H9 (cell line): ENCODE measurements around the gene CYB5R3. TPM values are rescaled to one million over a fixed set of nuclear protein-coding genes. Genes with fewer than 3 reads are reported as not detected.

Experiments
- DNase-seq: peaks from one replicate; pipeline ENCODE4 v3.0.0-alpha.2; 2017
- H2AFZ ChIP-seq: one replicate; pipeline ENCODE4 v1.6.1; 2013; ENCODE audit warnings: mild to moderate bottlenecking, low read length, control low read depth, moderate library complexity
- H2AK5ac ChIP-seq: 2 replicates; pipeline ENCODE4 v1.6.1; 2013; ENCODE audit warnings: low read length, control low read depth, mixed read lengths; ENCODE audit not compliant: insufficient read length
- H2BK120ac ChIP-seq: one replicate; pipeline ENCODE4 v1.6.1; 2013; ENCODE audit warnings: low read depth, mild to moderate bottlenecking, low read length, control low read depth, inconsistent platforms; ENCODE audit not compliant: poor library complexity, severe bottlenecking
- H2BK12ac ChIP-seq: 2 replicates; pipeline ENCODE4 v1.6.1; 2013; ENCODE audit warnings: low read length, control low read depth, mixed read lengths, low read depth; ENCODE audit not compliant: insufficient read length
- H2BK15ac ChIP-seq: 2 replicates; pipeline ENCODE4 v1.6.1; 2013; ENCODE audit warnings: low read depth, low read length, control low read depth
- H2BK20ac ChIP-seq: one replicate; pipeline ENCODE4 v1.6.1; 2013; ENCODE audit warnings: low read depth, mild to moderate bottlenecking, low read length, control low read depth, inconsistent platforms; ENCODE audit not compliant: poor library complexity, severe bottlenecking
- H2BK5ac ChIP-seq: 2 replicates; pipeline ENCODE4 v1.6.1; 2013; ENCODE audit warnings: low read length, control low read depth, mixed read lengths; ENCODE audit not compliant: insufficient read length
- H3K14ac ChIP-seq: 2 replicates; pipeline ENCODE4 v1.6.1; 2013; ENCODE audit warnings: low read length, control low read depth; ENCODE audit not compliant: insufficient read depth
- H3K18ac ChIP-seq: 2 replicates; pipeline ENCODE4 v1.6.1; 2013; ENCODE audit warnings: low read depth, mild to moderate bottlenecking, mixed read lengths, low read length, control low read depth; ENCODE audit not compliant: insufficient read length
- H3K23ac ChIP-seq: 2 replicates; pipeline ENCODE4 v1.6.1; 2013; ENCODE audit warnings: low read length, control low read depth, mixed read lengths, low read depth; ENCODE audit not compliant: insufficient read length
- H3K23me2 ChIP-seq: 2 replicates; pipeline ENCODE4 v1.6.1; 2013; ENCODE audit warnings: low read depth, mild to moderate bottlenecking, mixed read lengths, low read length, control low read depth; ENCODE audit not compliant: insufficient read length, poor library complexity, severe bottlenecking
- H3K27ac ChIP-seq: 2 replicates; pipeline ENCODE4 v1.5.1; 2013; ENCODE audit warnings: low read length, control low read depth, mixed read lengths, low read depth; ENCODE audit not compliant: insufficient read length
- H3K27me3 ChIP-seq: 2 replicates; pipeline ENCODE4 v1.6.1; 2013; ENCODE audit warnings: low read length, control low read depth, inconsistent platforms; ENCODE audit not compliant: insufficient read depth
- H3K4ac ChIP-seq: 2 replicates; pipeline ENCODE4 v1.6.1; 2013; ENCODE audit warnings: low read depth, mild to moderate bottlenecking, control low read depth, inconsistent platforms, low read length, moderate library complexity
- H3K4me1 ChIP-seq: 2 replicates; pipeline ENCODE4 v1.6.1; 2013; ENCODE audit warnings: low read length, control low read depth, inconsistent platforms; ENCODE audit not compliant: insufficient read depth
- H3K4me2 ChIP-seq: 2 replicates; pipeline ENCODE4 v1.6.1; 2013; ENCODE audit warnings: low read length, control low read depth, mixed read lengths; ENCODE audit not compliant: insufficient read length, insufficient read depth
- H3K56ac ChIP-seq: 2 replicates; pipeline ENCODE4 v1.6.1; 2013; ENCODE audit warnings: low read depth, mild to moderate bottlenecking, mixed read lengths, low read length, control low read depth; ENCODE audit not compliant: insufficient read length
- H3K79me1 ChIP-seq: 2 replicates; pipeline ENCODE4 v1.6.1; 2013; ENCODE audit warnings: low read depth, mild to moderate bottlenecking, moderate library complexity, low read length, control low read depth, inconsistent platforms; ENCODE audit not compliant: insufficient read depth, poor library complexity, severe bottlenecking
- H3K79me2 ChIP-seq: 2 replicates; pipeline ENCODE4 v1.6.1; 2013; ENCODE audit warnings: low read length, control low read depth, inconsistent platforms; ENCODE audit not compliant: insufficient read depth
- H3K9ac ChIP-seq: 2 replicates; pipeline ENCODE4 v1.6.1; 2013; ENCODE audit warnings: low read length, control low read depth, mixed read lengths; ENCODE audit not compliant: insufficient read length; ENCODE audit errors: extremely low read depth
- H3K9me3 ChIP-seq: one replicate; pipeline ENCODE4 v1.6.1; 2013; ENCODE audit warnings: low read depth, low read length, inconsistent platforms; ENCODE audit not compliant: control insufficient read depth
- H3T11ph ChIP-seq: one replicate; pipeline ENCODE4 v1.6.1; 2013; ENCODE audit warnings: mild to moderate bottlenecking, low read length, control low read depth, inconsistent platforms
- H4K20me1 ChIP-seq: one replicate; pipeline ENCODE4 v1.6.1; 2013; ENCODE audit not compliant: control insufficient read depth, insufficient read length, insufficient read depth
- H4K5ac ChIP-seq: 2 replicates; pipeline ENCODE4 v1.6.1; 2013; ENCODE audit warnings: low read depth, mild to moderate bottlenecking, mixed read lengths, low read length, control low read depth; ENCODE audit not compliant: insufficient read length
- H4K8ac ChIP-seq: replicated peaks from 2 replicates; pipeline ENCODE4 v1.6.1; 2013; ENCODE audit warnings: low read length, control low read depth, mixed read lengths, low read depth; ENCODE audit not compliant: insufficient read length
- H4K91ac ChIP-seq: 2 replicates; pipeline ENCODE4 v1.6.1; 2013; ENCODE audit warnings: low read depth, mild to moderate bottlenecking, moderate library complexity, mixed read lengths, low read length, control low read depth; ENCODE audit not compliant: insufficient read length
- H3K27ac Mint-ChIP-seq, 3 experiments: 2 replicates in 2 of 3; 3 replicates in 1 of 3; pipeline ENCODE4 v1.8.0; 2020 to 2021; ENCODE audit warnings: mixed read lengths in 3 of 3, mild to moderate bottlenecking in 1 of 3, moderate library complexity in 1 of 3
- H3K27me3 Mint-ChIP-seq: 2 replicates; pipeline ENCODE4 v1.8.0; 2021; ENCODE audit warnings: low read depth, mild to moderate bottlenecking, moderate library complexity, mixed read lengths
- H3K36me3 Mint-ChIP-seq, 3 experiments: 2 replicates in 2 of 3; 3 replicates in 1 of 3; pipeline ENCODE4 v1.8.0; 2020 to 2021; ENCODE audit warnings: low read depth in 3 of 3, mixed read lengths in 3 of 3; ENCODE audit not compliant: insufficient read depth in 1 of 3
- H3K4me1 Mint-ChIP-seq, 2 experiments: 2 replicates each; pipeline ENCODE4 v1.8.0; 2020; ENCODE audit warnings: mixed read lengths in 2 of 2
- H3K4me3 Mint-ChIP-seq, 2 experiments: 2 replicates in 1 of 2; 3 replicates in 1 of 2; pipeline ENCODE4 v1.8.0; 2020 to 2021; ENCODE audit warnings: mild to moderate bottlenecking in 2 of 2, mixed read lengths in 2 of 2, moderate library complexity in 1 of 2
- H3K9me3 Mint-ChIP-seq, 2 experiments: 2 replicates in 1 of 2; 3 replicates in 1 of 2; pipeline ENCODE4 v1.8.0; 2020; ENCODE audit warnings: mild to moderate bottlenecking in 2 of 2, mixed read lengths in 2 of 2, moderate library complexity in 1 of 2
- CTCF ChIP-seq: fragments of 200-600 bp; sonication (generic); conservative IDR thresholded peaks from 3 replicates; pipeline ENCODE4 v1.8.0; 2021; ENCODE audit warnings: antibody characterized with exemption, mild to moderate bottlenecking
- WGBS: extraction: QIAGEN DNeasy Blood & Tissue Kit; methylation state at CpG from one replicate; pipeline ENCODE4 v1.1.7; 2013; ENCODE audit warnings: missing lambda C conversion rate, low lambda C conversion rate, mixed read lengths; ENCODE audit not compliant: insufficient read length; ENCODE audit errors: extremely low coverage; 5-methylcytosine and 5-hydroxymethylcytosine counted together
- total RNA-seq: library from RNA; stranded (reverse); gene quantifications from 2 replicates; pipeline ENCODE4 v1.2.1, GENCODE V29; 2021

Gene CYB5R3
- total RNA-seq, 1 experiment from 2014 or later, result 97.4 TPM

DNA sequence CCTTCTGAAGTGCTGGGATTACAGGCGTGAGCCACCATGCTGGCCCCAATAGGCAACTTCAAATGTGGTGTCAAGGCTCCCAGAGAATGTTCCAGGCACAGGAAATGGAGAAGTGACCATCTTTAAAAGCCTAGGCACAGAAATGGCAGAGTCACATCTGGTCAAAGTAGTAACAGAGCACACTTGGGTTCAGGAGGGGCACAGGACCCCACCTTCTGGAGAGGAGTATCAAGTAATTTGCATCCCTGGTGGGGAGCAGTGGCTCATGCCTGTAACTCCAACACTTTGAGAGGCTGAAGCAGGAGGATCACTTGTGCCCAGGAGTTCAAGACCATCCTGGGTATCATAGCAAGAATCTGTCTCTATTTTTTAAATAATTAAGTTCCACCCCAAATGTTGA, 66.2 kb downstream of the CYB5R3 start:
- H3K79me1 ChIP-seq, result no peaks in the 10 kb centered on the region
- no peak overlapping the region for H3K9ac ChIP-seq
- no peak for DNase-seq
- H2BK20ac ChIP-seq, result no peak overlapping the region
- H3K23me2 ChIP-seq, result no peaks in the 10 kb centered on the region
- H2BK12ac ChIP-seq, result no peak overlapping the region
- H3K18ac ChIP-seq, result no peak overlapping the region
- no peak overlapping the region for H3K56ac ChIP-seq
- Mint-ChIP-seq H3K27ac (peak overlapping the region in 2 of 3 experiments; percentile 16 to 65; a peak in 3 of 7 replicates), H3K9me3 (no peaks in the 10 kb centered on the region; a peak in 1 of 5 replicates), H3K4me1 (peaks cover 8 to 11% of the 10 kb centered on the region in 2 experiments), H3K27me3 (no peaks in the 10 kb centered on the region), H3K4me3 (no peak overlapping the region; a peak in 1 of 5 replicates), H3K36me3 (peaks cover 40 to 75% (median 57%) of the 10 kb centered on the region in 3 experiments)
- H2BK120ac ChIP-seq, result no peak overlapping the region
- no peak overlapping the region for H3T11ph ChIP-seq
- no peak overlapping the region for H3K27ac ChIP-seq
- no peak overlapping the region for H4K5ac ChIP-seq
- H3K14ac ChIP-seq, result no peak overlapping the region
- no peak overlapping the region for H2BK15ac ChIP-seq
- no peak overlapping the region for H2BK5ac ChIP-seq
- H3K23ac ChIP-seq, result no peak overlapping the region
- no peaks in the 10 kb centered on the region for H4K20me1 ChIP-seq
- H4K91ac ChIP-seq, result no peak overlapping the region
- no peak overlapping the region for H3K4me2 ChIP-seq
- H3K4me1 ChIP-seq, result no peaks in the 10 kb centered on the region
- H2AFZ ChIP-seq, result no peak overlapping the region
- H3K79me2 ChIP-seq, result no peaks in the 10 kb centered on the region; the same call in 1 of the 2 replicates
- TF ChIP-seq CTCF, result no peak
- no peak overlapping the region for H2AK5ac ChIP-seq
- WGBS, result no CpG with 5 or more reads among the region's 1 CpG
- no peak overlapping the region for H3K4ac ChIP-seq
- no peaks in the 10 kb centered on the region for H3K27me3 ChIP-seq
- H4K8ac ChIP-seq, result no peak overlapping the region
- no peaks in the 10 kb centered on the region for H3K9me3 ChIP-seq
